ENCODE measurements around the gene DHX16. TPM values are rescaled to one million over a fixed set of nuclear protein-coding genes. Genes with fewer than 3 reads are reported as not detected.

The DHX16 gene
- total and polyA plus RNA-seq, 2 of the 8 experiments (the other 6 are each of a cell fraction or from before 2014, with no cell fraction given) = 27.4 to 44.4 TPM

DNA sequence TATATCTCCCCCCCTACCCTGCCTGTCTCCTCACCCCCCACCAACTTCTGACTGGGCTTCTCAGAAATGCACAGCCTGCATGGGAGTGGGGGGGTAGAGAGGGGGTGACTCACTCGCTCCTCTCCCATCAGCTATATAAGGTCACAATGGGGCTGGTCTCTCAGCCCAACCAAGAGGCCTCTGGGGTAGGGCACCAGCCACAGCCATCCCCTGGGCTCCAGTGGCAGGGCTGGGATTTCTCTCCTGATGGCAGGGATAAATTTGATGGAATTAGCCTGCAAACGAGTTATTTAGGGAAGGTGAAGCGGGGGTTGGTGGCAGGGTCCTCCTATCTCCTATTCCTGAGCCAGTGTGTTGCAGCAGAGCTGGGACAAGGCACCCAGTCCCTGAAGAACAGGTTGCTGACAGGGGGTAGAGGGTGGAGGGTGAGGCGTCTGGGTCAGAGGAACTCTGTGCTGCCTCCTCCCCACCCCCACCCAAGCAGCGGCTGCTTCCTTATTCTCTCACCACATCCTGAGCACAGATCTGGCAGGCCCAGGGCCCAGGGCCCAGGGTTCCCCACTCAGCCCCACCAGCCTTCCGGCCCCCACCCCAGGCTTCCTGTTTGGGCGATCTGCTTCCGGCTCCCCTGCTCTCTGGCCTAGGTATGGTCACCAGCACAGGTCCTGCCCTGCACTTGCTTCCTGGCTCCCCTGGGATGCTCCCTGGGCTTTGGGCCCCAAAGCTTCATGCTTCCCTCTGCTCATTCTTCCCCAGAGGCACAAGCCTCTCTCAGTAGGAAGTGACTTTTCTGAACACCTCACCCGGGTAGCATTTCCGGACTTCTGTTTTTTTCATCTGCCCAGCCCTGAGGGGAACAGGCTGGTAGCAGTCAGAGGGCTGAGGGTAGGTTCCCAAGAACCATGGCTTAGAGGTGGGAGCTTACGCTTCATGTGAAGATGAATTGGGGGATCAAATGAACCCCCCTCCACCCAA, 9.6 kb upstream of the DHX16 start:
- CTCF ChIA-PET (ENCODE audit: partially characterized antibody) = interaction anchor here (0.6 to 11.0 kb wide), 7 partner anchors 9 to 141 kb away, joined by 3 to 147 read pairs (median 6); partner anchors contain the start of genes DHX16, FLOT1, MDC1 and NRM
- H3K18ac ChIP-seq (ENCODE audit: extremely low read depth, low read length) = peak overlapping the region; percentile 48
- FAIRE-seq = no peak
- TF ChIP-seq YY1 (IDR thresholded peaks at IDR 0.05; ENCODE audit: low read depth, low read length) (no peak), SIX5 (IDR thresholded peaks at IDR 0.05; ENCODE audit: low read depth, low read length) (no peak), SP4 (IDR thresholded peaks at IDR 0.05; ENCODE audit: low read length) (no peak), EZH2 (IDR thresholded peaks at IDR 0.05; ENCODE audit: low read depth, low read length, severe bottlenecking) (no peak), KDM1A (IDR thresholded peaks at IDR 0.05; ENCODE audit: borderline replicate concordance, low read length) (no peak), TAF1 (IDR thresholded peaks at IDR 0.05; ENCODE audit: low read depth, low read length) (peak; percentile 24; the same call in 1 of the 2 replicates), EP300 (IDR thresholded peaks at IDR 0.05; ENCODE audit: borderline replicate concordance in 1 of 2, low read depth in 2 of 2, low read length in 2 of 2) (no peak), HDAC6 (IDR thresholded peaks at IDR 0.05; ENCODE audit: low read depth, low read length) (no peak), CTBP2 (IDR thresholded peaks at IDR 0.05; ENCODE audit: borderline replicate concordance, insufficient read depth, insufficient read length, low read length) (no peak), BACH1 (IDR thresholded peaks at IDR 0.05; ENCODE audit: low read length) (no peak)

More for the DNA sequence above, 9.6 kb upstream of the DHX16 start:
- Histone ChIP-seq H4K5ac (ENCODE audit: insufficient read length, low read depth, low read length) (no peak overlapping the region), H3K27ac (ENCODE audit: low read depth, low read length) (0 out of 2 replicates have a peak overlapping the region, but pooled peaks have one; percentile 42), H3K9me3 (ENCODE audit: insufficient read depth in 2 of 2, low read depth in 1 of 2, low read length in 1 of 2) (no peaks in the 10 kb centered on the region), H3K4me2 (ENCODE audit: insufficient read depth in 1 of 2, low read depth in 2 of 2, low read length in 2 of 2) (peak overlapping the region; percentile 53 to 96), H4K8ac (ENCODE audit: extremely low read depth, insufficient read depth, low read length) (no peak overlapping the region), H2BK15ac (ENCODE audit: low read length) (0 out of 2 replicates have a peak overlapping the region, but pooled peaks have one; percentile 40), H2BK5ac (ENCODE audit: low read depth, low read length) (peak overlapping the region; percentile 63; the same call in 1 of the 2 replicates), H3K23ac (ENCODE audit: insufficient read length) (no peak overlapping the region), H2BK120ac (replicated peaks; ENCODE audit: low read depth, low read length) (no peak overlapping the region), H2BK20ac (ENCODE audit: low read length) (peak overlapping the region; percentile 61; the same call in 1 of the 2 replicates), H3K9ac (replicated peaks in 1 of 4; ENCODE audit: extremely low read depth in 1 of 4, low read depth in 3 of 4, low read length in 3 of 4) (peak overlapping the region in 2 of 4 experiments; percentile 4 to 6; a peak in 1 of 7 replicates), H4K20me1 (replicated peaks in 1 of 2; ENCODE audit: control insufficient read depth in 1 of 2, insufficient read depth in 2 of 2, low read length in 2 of 2) (peaks cover 3 to 9% of the 10 kb centered on the region in 2 experiments), H3K4ac (replicated peaks; ENCODE audit: insufficient read length, low read depth, low read length) (peak overlapping the region; percentile 33), H3K14ac (ENCODE audit: insufficient read length) (no peak overlapping the region), H3K79me1 (ENCODE audit: low read depth, low read length) (peaks cover 4% of the 10 kb centered on the region; the same call in 1 of the 2 replicates), H4K91ac (replicated peaks; ENCODE audit: insufficient read length, low read length) (peak overlapping the region; percentile 76), H2BK12ac (ENCODE audit: low read depth, low read length) (no peak overlapping the region; the same call in 1 of the 2 replicates), H3K36me3 (ENCODE audit: control insufficient read depth in 2 of 4, insufficient read depth in 4 of 4, low read length in 3 of 4) (no peaks in the 10 kb centered on the region; a peak in 1 of 8 replicates), H3K79me2 (ENCODE audit: control insufficient read depth in 1 of 2, insufficient read depth in 2 of 2, low read length in 2 of 2) (peaks cover 0 to 18% of the 10 kb centered on the region in 2 experiments; a peak in 3 of 4 replicates), H3K4me1 (replicated peaks in 1 of 4; ENCODE audit: control insufficient read depth in 3 of 4, insufficient read depth in 4 of 4, low read length in 3 of 4) (peaks cover 7 to 32% (median 21%) of the 10 kb centered on the region in 4 experiments), H2AK5ac (ENCODE audit: low read depth, low read length) (peak overlapping the region; percentile 42; the same call in 1 of the 2 replicates), H3K56ac (replicated peaks; ENCODE audit: insufficient read length, low read depth, low read length) (no peak overlapping the region), H3K23me2 (ENCODE audit: low read depth, low read length) (peaks cover 10% of the 10 kb centered on the region), H3K4me3 (ENCODE audit: extremely low read depth in 1 of 4, insufficient read depth in 2 of 4, low read depth in 3 of 4, low read length in 4 of 4) (peak overlapping the region in 2 of 4 experiments; percentile 10 to 44; a peak in 5 of 8 replicates), H3K27me3 (replicated peaks in 1 of 4; ENCODE audit: control insufficient read depth in 3 of 4, extremely low read depth in 1 of 4, insufficient read depth in 3 of 4, low read length in 3 of 4) (no peaks in the 10 kb centered on the region), H2AFZ (ENCODE audit: low read length) (no peak overlapping the region)
- POLR2A ChIA-PET (ENCODE audit: partially characterized antibody) = interaction anchor here (0.5 to 18.7 kb wide), 9 partner anchors 11 to 141 kb away, joined by 3 to 388 read pairs (median 4); partner anchors contain the start of genes MDC1 and TUBB
- DNase-seq (ENCODE audit: low read depth in 1 of 2, low spot score in 2 of 2) = no peak
- 51% methylated on average over 11 of the region's 11 CpGs; no CpG with 5 or more reads in 1 of the 2 experiments for WGBS, 2 experiments (ENCODE audit: extremely low coverage in 1 of 2, insufficient coverage in 1 of 2, insufficient read length in 1 of 2, insufficient replicate concordance in 2 of 2, low coverage in 1 of 2, low lambda C conversion rate in 2 of 2, missing lambda C conversion rate in 1 of 2)

All from H1 (cell line).